GM20000 (cell line): ENCODE results near the gene DENND11.

Source experiments
- DNase-seq: peaks from one replicate; pipeline ENCODE4 v3.0.0; 2012; ENCODE audit warnings: low spot score
- CTCF ChIP-seq: IDR thresholded peaks from 2 replicates; pipeline ENCODE4 v1.5.1; 2012; ENCODE audit warnings: mild to moderate bottlenecking, control low read depth; ENCODE audit errors: extremely low read depth, missing control alignments

The DENND11 gene

DNA sequence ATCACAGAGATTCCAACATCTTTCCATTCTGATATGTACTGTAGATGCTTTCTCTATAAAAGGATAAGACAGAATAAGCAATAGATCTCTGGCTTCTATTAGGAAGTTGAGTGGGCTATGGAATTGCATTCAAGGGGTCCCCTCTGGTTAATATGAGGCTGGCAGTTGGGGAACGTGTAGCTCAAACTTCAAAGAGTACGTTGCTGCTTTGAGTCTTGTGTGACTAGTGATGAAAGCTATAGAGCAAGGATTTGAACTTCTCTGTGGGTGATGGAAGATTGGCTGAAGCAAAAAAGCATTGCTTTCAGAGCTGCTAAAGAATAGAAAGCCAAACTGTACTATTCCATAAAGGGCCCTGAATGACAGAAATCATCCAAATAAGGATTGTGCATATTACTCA is 12.6 kb upstream of the DENND11 start:
- TF ChIP-seq CTCF, result no peak
- no peak for DNase-seq

DNA sequence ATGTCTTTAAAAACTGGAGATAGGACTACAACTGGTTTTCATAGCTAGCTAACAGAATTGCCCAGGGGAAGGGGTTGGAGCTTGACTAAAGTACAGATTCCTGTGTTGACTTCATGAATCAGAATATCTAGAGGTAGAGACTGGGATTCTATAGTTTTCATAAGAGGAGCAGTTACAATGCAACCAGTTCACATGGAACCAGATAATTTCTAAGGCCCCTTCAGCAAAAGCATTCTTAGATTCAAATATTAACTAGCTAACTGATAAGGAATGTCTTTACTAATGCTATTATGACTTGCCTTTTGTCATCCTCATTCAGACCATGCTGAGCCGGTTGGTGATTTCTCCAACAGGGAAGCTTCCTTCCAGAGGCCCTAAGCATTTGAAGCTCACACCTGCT is 11.9 kb upstream of the DENND11 start:
- TF ChIP-seq CTCF, result no peak
- no peak for DNase-seq

GRCh38 chr7:141712603-141713255 is 10.8 kb upstream of the DENND11 start:
- no peak for TF ChIP-seq CTCF
- DNase-seq, result no peak

- no peak for DNase-seq
- no peak for TF ChIP-seq CTCF
Measured at GRCh38 chr7:141710301-141710700, 8.3 kb upstream of the DENND11 start.

DNA sequence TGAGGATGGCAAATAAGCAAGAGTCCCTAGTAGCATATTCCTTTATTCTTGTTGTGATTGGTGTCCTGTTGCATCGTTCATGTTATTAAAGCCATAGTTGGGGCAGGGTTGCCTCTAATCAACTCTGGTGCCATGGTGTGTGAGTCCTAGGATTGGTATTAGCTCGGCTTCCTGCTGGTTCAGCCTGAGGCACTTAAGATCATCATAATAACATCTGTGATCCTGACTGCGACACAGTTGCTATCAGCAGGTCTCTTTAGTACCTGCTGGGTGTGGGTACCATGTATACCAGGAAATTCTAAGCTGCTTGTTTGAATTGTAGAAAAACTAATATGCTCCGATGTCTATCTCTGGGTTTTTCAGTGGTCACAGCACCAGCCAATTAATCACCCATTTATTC is 7.8 kb upstream of the DENND11 start:
- no peak for DNase-seq

DNA sequence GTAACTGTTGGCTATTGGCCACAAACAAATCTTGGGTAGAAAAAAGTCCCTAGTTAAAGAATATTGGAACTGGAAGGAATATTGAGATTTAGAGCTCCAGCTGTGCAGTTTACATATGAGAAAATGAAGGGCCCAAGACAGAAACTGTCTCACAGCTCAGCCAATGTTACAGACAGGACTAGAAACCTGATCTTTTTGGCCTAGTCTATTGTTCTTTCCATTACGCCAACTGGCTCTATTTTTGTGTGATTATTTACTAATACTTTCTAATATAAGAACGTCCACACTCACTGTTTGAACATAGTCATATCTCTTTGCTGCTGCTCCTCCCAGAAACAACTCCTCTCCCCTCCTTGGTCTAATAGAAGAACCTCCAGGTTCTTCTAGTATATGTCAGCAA is 7.4 kb upstream of the DENND11 start:
- DNase-seq, result no peak
- no peak for TF ChIP-seq CTCF

More for the DNA sequence above, 7.8 kb upstream of the DENND11 start:
- no peak for TF ChIP-seq CTCF

DNA sequence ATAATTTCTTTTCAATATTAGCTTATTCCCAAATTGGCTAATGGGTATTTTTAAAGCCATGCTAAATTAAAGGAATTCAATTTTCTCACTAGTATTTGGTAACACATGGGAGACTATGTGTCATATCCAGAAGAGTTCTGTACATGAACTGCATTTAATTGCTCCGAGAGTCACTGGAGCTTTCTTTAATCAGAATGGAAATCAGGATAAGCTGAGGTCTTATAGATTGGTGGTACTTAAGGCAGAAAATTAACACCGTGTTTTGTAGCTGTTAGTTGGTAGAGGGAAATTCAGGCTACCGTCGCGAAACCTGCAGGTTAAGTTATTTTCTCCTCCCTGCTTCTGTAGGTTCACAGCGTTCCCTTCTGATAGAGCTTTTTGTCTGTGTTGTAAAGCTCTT is 6.4 kb upstream of the DENND11 start, which contains the start of gene WEE2:
TSS of gene WEE2 (plus strand) at position 3 of the 400 bp plus-strand sequence. CDS start 406 bp downstream, outside the sequence.
- DNase-seq, result no peak
- no peak for TF ChIP-seq CTCF
